ENCODE measurements around the gene TPCN1. TPM values are rescaled to one million over a fixed set of nuclear protein-coding genes. Genes with fewer than 3 reads are reported as not detected.

Gene TPCN1
- polyA plus RNA-seq, 1 of the 3 experiments (the other 2 are of a cell fraction), result 15.7 TPM

GRCh38 chr12:113261847-113262470 lies 40.7 kb downstream of the TPCN1 start:
- no peaks in the 10 kb centered on the region for H3K79me2 ChIP-seq (ENCODE audit: insufficient read depth)
- H3F3A ChIP-seq (replicated peaks; ENCODE audit: insufficient read depth), result no peaks in the 10 kb centered on the region
- no peak overlapping the region for H3K4me2 ChIP-seq
- WGBS (ENCODE audit: low lambda C conversion rate), result 77% methylated on average over 6 of the region's 6 CpGs
- peaks cover 0 to 3% of the 10 kb centered on the region in 2 experiments for H3K36me3 ChIP-seq (replicated peaks in 1 of 2; ENCODE audit: control insufficient read depth in 1 of 2, insufficient read depth in 2 of 2, low read length in 1 of 2)
- no peaks in the 10 kb centered on the region for H4K20me1 ChIP-seq (ENCODE audit: insufficient read depth)
- no peak overlapping the region for H2AFZ ChIP-seq (ENCODE audit: low read depth)
- peak overlapping the region in 1 of 2 experiments; percentile 4; a peak in 2 of 4 replicates for H3K27ac ChIP-seq (ENCODE audit: low read depth in 2 of 2, low read length in 1 of 2)
- TF ChIP-seq RXRA (IDR thresholded peaks at IDR 0.05; ENCODE audit: borderline replicate concordance, low read depth) (no peak), TCF12 (IDR thresholded peaks at IDR 0.05) (peak; percentile 35; the same call in 1 of the 2 replicates), REST (IDR thresholded peaks at IDR 0.05; ENCODE audit: low read depth, low read length) (no peak), MAX (IDR thresholded peaks at IDR 0.05; ENCODE audit: low read depth) (no peak), MEF2A (IDR thresholded peaks at IDR 0.05; ENCODE audit: borderline replicate concordance, low read depth) (no peak), ELF1 (IDR thresholded peaks at IDR 0.05) (no peak), IRF3 (IDR thresholded peaks at IDR 0.05; ENCODE audit: low read depth, low read length) (no peak)
- no peaks in the 10 kb centered on the region for H3K27me3 ChIP-seq (ENCODE audit: insufficient read depth)
- no peak overlapping the region for H3K9ac ChIP-seq
- DNase-seq, result no peak
- ChIA-PET POLR2A (interaction anchor here (0.6 kb wide), 1 partner anchor 22 kb away, joined by 3 read pairs; no protein-coding TSS in a partner anchor), CTCF (no interaction called here)
- no peaks in the 10 kb centered on the region for H3K9me2 ChIP-seq
- no peak overlapping the region for H3K4me3 ChIP-seq (ENCODE audit: low read depth in 2 of 2, low read length in 1 of 2)
- H3K9me3 ChIP-seq, result no peaks in the 10 kb centered on the region
- H3K4me1 ChIP-seq (ENCODE audit: control insufficient read depth in 1 of 2, insufficient read depth in 2 of 2, low read depth in 1 of 2, low read length in 1 of 2), result peaks cover 6 to 29% of the 10 kb centered on the region in 2 experiments; a peak in 2 of 4 replicates

GRCh38 chr12:113262710-113263109 lies 41.4 kb downstream of the TPCN1 start:
- Histone ChIP-seq H3F3A (replicated peaks; ENCODE audit: insufficient read depth) (no peaks in the 10 kb centered on the region), H3K27ac (ENCODE audit: low read depth in 2 of 2, low read length in 1 of 2) (peak overlapping the region in 1 of 2 experiments; percentile 11; a peak in 1 of 4 replicates), H3K4me1 (ENCODE audit: control insufficient read depth in 1 of 2, insufficient read depth in 2 of 2, low read depth in 1 of 2, low read length in 1 of 2) (peaks cover 6 to 29% of the 10 kb centered on the region in 2 experiments; a peak in 2 of 4 replicates), H3K4me3 (ENCODE audit: low read depth in 2 of 2, low read length in 1 of 2) (no peak overlapping the region), H2AFZ (ENCODE audit: low read depth) (no peak overlapping the region), H3K27me3 (ENCODE audit: insufficient read depth) (no peaks in the 10 kb centered on the region), H3K79me2 (ENCODE audit: insufficient read depth) (no peaks in the 10 kb centered on the region), H3K36me3 (replicated peaks in 1 of 2; ENCODE audit: control insufficient read depth in 1 of 2, insufficient read depth in 2 of 2, low read length in 1 of 2) (peaks cover 0 to 3% of the 10 kb centered on the region in 2 experiments), H3K9me3 (no peaks in the 10 kb centered on the region), H3K9me2 (no peaks in the 10 kb centered on the region), H3K9ac (no peak overlapping the region), H4K20me1 (ENCODE audit: insufficient read depth) (no peaks in the 10 kb centered on the region), H3K4me2 (no peak overlapping the region)
- no peak for DNase-seq
- TF ChIP-seq PBX3 (IDR thresholded peaks at IDR 0.05), result no peak
- CTCF ChIA-PET, result interaction anchor here (1.4 kb wide), 1 partner anchor 9 kb away, joined by 3 read pairs; no protein-coding TSS in a partner anchor
- POLR2A ChIA-PET, result no interaction called here
